HG03103 (cell line): ENCODE results near the gene VIP.

ENCODE experiments used
- ATAC-seq: cut with Tn5 transposase; IDR thresholded peaks from one replicate; pipeline ENCODE4 v1.9.1; 2021; ENCODE audit warnings: low read depth; ENCODE audit not compliant: unreplicated experiment

Gene VIP

DNA sequence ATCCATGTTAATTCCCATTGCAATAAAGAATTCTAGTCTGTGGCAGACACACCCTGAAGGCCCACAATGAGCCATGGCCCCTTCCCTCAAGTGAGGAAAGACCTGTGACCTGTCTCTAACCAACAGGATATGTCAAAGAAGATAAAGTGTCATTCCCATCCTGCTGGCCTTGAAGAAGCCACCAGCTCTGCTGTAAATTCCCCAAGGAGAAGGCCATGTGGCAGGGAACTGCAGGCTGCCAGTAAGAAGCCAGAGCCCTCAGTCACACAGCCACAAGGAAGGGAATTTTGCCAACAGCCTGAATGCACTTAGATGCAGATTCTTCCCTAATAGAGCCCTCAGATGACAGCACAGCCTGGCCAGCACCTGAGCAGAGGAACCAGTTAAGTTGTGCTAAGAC, 24.8 kb downstream of the VIP start:
- ATAC-seq, result no peak

- no peak for ATAC-seq
Observed at GRCh38 chr6:152776833-152777232, 26.2 kb downstream of the VIP start.

GRCh38 chr6:152783217-152783878, 32.8 kb downstream of the VIP start:
- no peak for ATAC-seq

- no peak for ATAC-seq
Observed at GRCh38 chr6:152794696-152795095, 44.1 kb downstream of the VIP start.

- ATAC-seq, result no peak
Observed at GRCh38 chr6:152804150-152804549, 53.6 kb downstream of the VIP start.
